Testis (tissue), 3 donors: ENCODE results near the gene ZNF264. TPM values are rescaled to one million over a fixed set of nuclear protein-coding genes. Genes with fewer than 3 reads are reported as not detected.

Experiments
- polyA plus RNA-seq: library from polyadenylated mRNA; stranded (reverse); fragments of 350-450 nt; fragmentation: Illumina TruSeq; extraction: RNeasy Lipid Tissue Mini Kit (QIAGEN cat#74804); gene quantifications from one replicate; pipeline ENCODE4 v1.2.3, GENCODE V29; 2014; ENCODE audit warnings: low read depth, low replicate concordance; ENCODE audit not compliant: insufficient read depth
- small RNA-seq, 2 donors: library from RNA; depleted of rRNA; stranded (forward); fragments of <200 nt; gene quantifications; one replicate each; pipeline ENCODE3, GENCODE V24; 2016
- total RNA-seq, 2 donors: library from RNA; depleted of rRNA; stranded (reverse); fragments of >200 nt; gene quantifications; one replicate each; pipeline ENCODE4 v1.2.3, GENCODE V29; 2016

The ZNF264 gene
- total and polyA plus RNA-seq, 3 donors from 2014 or later, result 28.7 to 48.3 (median 47.6) TPM

Small RNAs within 50 kb of the gene (small RNA-seq; reads per million reads assigned to genes)
- gene AC025588.3, result 0 reads per million in 2 donors

Other genes starting within 250 kb of the ZNF264 start
- gene USP29, start 71.5 kb upstream of the ZNF264 start, total RNA-seq, result 1 to 10 TPM; 2.9 to 4.6 TPM
- 9.9 TPM for gene USP29, start 71.5 kb upstream of the ZNF264 start, polyA plus RNA-seq
- under 1 TPM in 1 of 2 donors, not detected in 1; 0.19 TPM for gene ZIM3, start 46.3 kb upstream of the ZNF264 start, total RNA-seq
- not detected for gene ZIM3, start 46.3 kb upstream of the ZNF264 start, polyA plus RNA-seq
- under 1 TPM; 0.31 to 0.87 TPM for gene DUXA, start 24.0 kb upstream of the ZNF264 start, total RNA-seq
- gene DUXA, start 24.0 kb upstream of the ZNF264 start, polyA plus RNA-seq, result not detected
- 10 to 100 TPM; 33.8 to 35.1 TPM for gene AURKC, start 39.5 kb downstream of the ZNF264 start, total RNA-seq
- gene AURKC, start 39.5 kb downstream of the ZNF264 start, polyA plus RNA-seq, result 109 TPM
- gene ZNF805, start 49.1 kb downstream of the ZNF264 start, total RNA-seq, result 10 to 100 TPM; 19.6 to 23.0 TPM
- gene ZNF805, start 49.1 kb downstream of the ZNF264 start, polyA plus RNA-seq, result 6.8 TPM
- 10 to 100 TPM; 59.5 to 65.9 TPM for gene ZNF460, start 89.0 kb downstream of the ZNF264 start, total RNA-seq
- gene ZNF460, start 89.0 kb downstream of the ZNF264 start, polyA plus RNA-seq, result 5.0 TPM
- 10 to 100 TPM; 11.3 to 12.3 TPM for gene ZNF543, start 129.0 kb downstream of the ZNF264 start, total RNA-seq
- gene ZNF543, start 129.0 kb downstream of the ZNF264 start, polyA plus RNA-seq, result 4.7 TPM
- 10 to 100 TPM; 10.8 to 11.4 TPM for gene ZNF304, start 159.8 kb downstream of the ZNF264 start, total RNA-seq
- gene ZNF304, start 159.8 kb downstream of the ZNF264 start, polyA plus RNA-seq, result 9.5 TPM
- 10 to 100 TPM; 30.2 to 31.2 TPM for gene TRAPPC2B, start 172.1 kb downstream of the ZNF264 start, total RNA-seq
- gene TRAPPC2B, start 172.1 kb downstream of the ZNF264 start, polyA plus RNA-seq, result 24.0 TPM
- 10 to 100 TPM in 1 of 2 donors, 1 to 10 TPM in 1; 7.8 to 11.8 TPM for gene ZNF547, start 172.1 kb downstream of the ZNF264 start, total RNA-seq
- 4.7 TPM for gene ZNF547, start 172.1 kb downstream of the ZNF264 start, polyA plus RNA-seq
- 10 to 100 TPM; 35.4 to 39.3 TPM for gene ZNF548, start 198.4 kb downstream of the ZNF264 start, total RNA-seq
- gene ZNF548, start 198.4 kb downstream of the ZNF264 start, polyA plus RNA-seq, result 14.6 TPM
- 10 to 100 TPM; 19.8 to 25.5 TPM for gene ZNF17, start 219.7 kb downstream of the ZNF264 start, total RNA-seq
- 7.4 TPM for gene ZNF17, start 219.7 kb downstream of the ZNF264 start, polyA plus RNA-seq
- 10 to 100 TPM; 11.2 to 14.1 TPM for gene ZNF749, start 243.8 kb downstream of the ZNF264 start, total RNA-seq
- 7.9 TPM for gene ZNF749, start 243.8 kb downstream of the ZNF264 start, polyA plus RNA-seq